Right atrium auricular region (tissue), 2 donors: ENCODE data around the gene RTN1. TPM values are rescaled to one million over a fixed set of nuclear protein-coding genes. Genes with fewer than 3 reads are reported as not detected.

ENCODE experiments used
- DNase-seq: peaks from one replicate; pipeline ENCODE4 v3.0.0-alpha.2; 2019; ENCODE audit warnings: low spot score
- H3K27ac ChIP-seq, 2 donors: fragments of 200-600 bp; sonication (generic); 1 replicate in 1 of 2; 2 replicates in 1 of 2; pipeline ENCODE4 v1.5.1; 2016 to 2019
- H3K27me3 ChIP-seq, 2 donors: fragments of 200-600 bp; sonication (generic); one replicate each; pipeline versions ENCODE4 v1.5.1 to v1.6.0; 2017 to 2019
- H3K36me3 ChIP-seq: fragments of 200-600 bp; sonication (generic); one replicate; pipeline ENCODE4 v1.5.1; 2016
- H3K4me1 ChIP-seq, 2 donors: fragments of 200-600 bp; sonication (generic); one replicate each; pipeline versions ENCODE4 v1.5.1 to v1.6.0; 2017 to 2019
- H3K4me3 ChIP-seq, 2 donors: fragments of 200-600 bp; sonication (generic); 1 replicate in 1 of 2; 2 replicates in 1 of 2; pipeline ENCODE4 v1.5.1; 2017 to 2019; ENCODE audit warnings: mild to moderate bottlenecking in 1 of 2, moderate library complexity in 1 of 2
- H3K9me3 ChIP-seq, 2 donors: fragments of 200-600 bp; sonication (generic); one replicate each; pipeline ENCODE4 v1.5.1; 2019
- CTCF ChIP-seq, 2 donors: fragments of 200-600 bp; sonication (generic); IDR thresholded peaks; one replicate each; pipeline ENCODE4 v1.5.1; 2019; ENCODE audit warnings: antibody characterized with exemption in 2 of 2
- total RNA-seq, 2 donors: library from RNA; depleted of rRNA; stranded (reverse); fragments of >200 nt; gene quantifications; one replicate each; pipeline ENCODE4 v1.1.0, GENCODE V29; 2016

RTN1 gene
- total RNA-seq, 2 donors from 2014 or later, result 1.3 to 2.7 TPM

- H3K27ac ChIP-seq, result no peak overlapping the region
- no peak for TF ChIP-seq CTCF (IDR thresholded peaks at IDR 0.05)
- H3K4me1 ChIP-seq, result no peaks in the 10 kb centered on the region
- H3K27me3 ChIP-seq, result no peaks in the 10 kb centered on the region
- no peak for DNase-seq
- H3K9me3 ChIP-seq, result no peaks in the 10 kb centered on the region
- H3K4me3 ChIP-seq, result no peak overlapping the region
- H3K36me3 ChIP-seq, result no peaks in the 10 kb centered on the region
These were observed 43.2 kb downstream of the RTN1 start for GRCh38 chr14:59827401-59827800.

- TF ChIP-seq CTCF (IDR thresholded peaks at IDR 0.05), result no peak
- Histone ChIP-seq H3K27ac (no peak overlapping the region), H3K9me3 (no peaks in the 10 kb centered on the region), H3K4me1 (no peaks in the 10 kb centered on the region), H3K36me3 (no peaks in the 10 kb centered on the region), H3K27me3 (no peaks in the 10 kb centered on the region), H3K4me3 (no peak overlapping the region)
- no peak for DNase-seq
These were observed 44.4 kb downstream of the RTN1 start for GRCh38 chr14:59826150-59826549.

- Histone ChIP-seq H3K9me3 (no peaks in the 10 kb centered on the region), H3K4me3 (no peak overlapping the region), H3K4me1 (no peaks in the 10 kb centered on the region), H3K27ac (no peak overlapping the region), H3K36me3 (no peaks in the 10 kb centered on the region), H3K27me3 (no peaks in the 10 kb centered on the region)
- TF ChIP-seq CTCF (IDR thresholded peaks at IDR 0.05), result no peak
- DNase-seq, result no peak
These were observed 47.4 kb downstream of the RTN1 start for GRCh38 chr14:59823179-59823578.

GRCh38 chr14:59819446-59820088 is 51.0 kb downstream of the RTN1 start:
- H3K27ac ChIP-seq, result no peak overlapping the region
- no peak for DNase-seq
- no peak for TF ChIP-seq CTCF (IDR thresholded peaks at IDR 0.05)
- no peaks in the 10 kb centered on the region for H3K27me3 ChIP-seq
- no peaks in the 10 kb centered on the region for H3K4me1 ChIP-seq
- H3K9me3 ChIP-seq, result no peaks in the 10 kb centered on the region
- H3K36me3 ChIP-seq, result no peaks in the 10 kb centered on the region
- H3K4me3 ChIP-seq, result no peak overlapping the region

- Histone ChIP-seq H3K36me3 (no peaks in the 10 kb centered on the region), H3K4me3 (no peak overlapping the region), H3K27me3 (no peaks in the 10 kb centered on the region), H3K27ac (no peak overlapping the region), H3K9me3 (no peaks in the 10 kb centered on the region), H3K4me1 (no peaks in the 10 kb centered on the region)
- no peak for TF ChIP-seq CTCF (IDR thresholded peaks at IDR 0.05)
- DNase-seq, result no peak
These were observed 53.6 kb downstream of the RTN1 start for GRCh38 chr14:59816941-59817340.

- H3K27me3 ChIP-seq, result no peaks in the 10 kb centered on the region
- no peak for TF ChIP-seq CTCF (IDR thresholded peaks at IDR 0.05)
- no peaks in the 10 kb centered on the region for H3K4me1 ChIP-seq
- DNase-seq, result no peak
- no peaks in the 10 kb centered on the region for H3K9me3 ChIP-seq
- no peak overlapping the region for H3K4me3 ChIP-seq
- H3K27ac ChIP-seq, result no peak overlapping the region
- no peaks in the 10 kb centered on the region for H3K36me3 ChIP-seq
These were observed 55.6 kb downstream of the RTN1 start for GRCh38 chr14:59814988-59815387.
